K562 (cell line): Measurements from ENCODE around the gene BNIPL. TPM values are rescaled to one million over a fixed set of nuclear protein-coding genes. Genes with fewer than 3 reads are reported as not detected.
A peak's percentile ranks its signal among the peaks of the same experiment; 100 is the strongest.

Experiments
- BMI1 ChIP-seq: fragments of 150-350 bp; IDR thresholded peaks from 2 replicates; pipeline ENCODE4 v1.6.1; 2014; ENCODE audit warnings: low read length
- CBX2 ChIP-seq: fragments of 200-600 bp; sonication (generic); IDR thresholded peaks from one replicate; pipeline ENCODE4 v1.6.1; 2012; ENCODE audit warnings: mild to moderate bottlenecking, low read length, inconsistent platforms; ENCODE audit not compliant: insufficient read depth, poor library complexity, severe bottlenecking
- CHD4 ChIP-seq: fragments of 200-600 bp; sonication (generic); IDR thresholded peaks from 3 replicates; pipeline ENCODE4 v1.6.1; 2012; ENCODE audit warnings: low read depth, mild to moderate bottlenecking, mixed read lengths, low read length, inconsistent platforms; ENCODE audit not compliant: insufficient read depth, insufficient replicate concordance, poor library complexity, severe bottlenecking
- HCFC1 ChIP-seq: IDR thresholded peaks from 2 replicates; pipeline ENCODE4 v1.6.1; 2012; ENCODE audit warnings: low read depth, low read length, improper control_type of control experiment
- HNRNPLL ChIP-seq: fragments of 200-400 bp; formaldehyde crosslinking; IDR thresholded peaks from 2 replicates; pipeline ENCODE4 v1.6.1; 2017; ENCODE audit warnings: low read length, low read depth, mild to moderate bottlenecking; ENCODE audit not compliant: poor library complexity, severe bottlenecking
- MCM2 ChIP-seq: fragments of 450-650 bp; IDR thresholded peaks from 2 replicates; pipeline ENCODE4 v1.6.1; 2017; ENCODE audit warnings: low read depth, mild to moderate bottlenecking
- MTA3 ChIP-seq: fragments of 450-650 bp; formaldehyde crosslinking; IDR thresholded peaks from 2 replicates; pipeline ENCODE4 v1.6.1; 2017; ENCODE audit warnings: mild to moderate bottlenecking, borderline replicate concordance
- NCOA2 ChIP-seq, 2 experiments: fragments of 450-650 bp; IDR thresholded peaks; 2 replicates each; pipeline ENCODE4 v1.6.1; 2018; ENCODE audit warnings: mild to moderate bottlenecking in 2 of 2, moderate library complexity in 1 of 2; ENCODE audit not compliant: partially characterized antibody in 2 of 2
- PTTG1 ChIP-seq: fragments of 450-650 bp; IDR thresholded peaks from 2 replicates; pipeline ENCODE4 v1.6.1; 2016; ENCODE audit warnings: low read depth, mild to moderate bottlenecking, missing genetic modification characterization, missing compliant biosample characterization
- RBM34 ChIP-seq: fragments of 200-400 bp; formaldehyde crosslinking; IDR thresholded peaks from 2 replicates; pipeline ENCODE4 v1.6.1; 2018; ENCODE audit warnings: low read length, borderline replicate concordance; ENCODE audit not compliant: insufficient read depth
- TCF3 ChIP-seq: sonication (generic); formaldehyde crosslinking; IDR thresholded peaks from 2 replicates; pipeline ENCODE4 v1.4.0; 2020; ENCODE audit warnings: mild to moderate bottlenecking, missing genetic modification reagents
- ZKSCAN3 ChIP-seq: fragments of 250-450 bp; sonication (Bioruptor Pico); IDR thresholded peaks from 2 replicates; pipeline ENCODE4 v1.4.0; 2020
- ZNF143 ChIP-seq: sonication (generic); formaldehyde crosslinking; IDR thresholded peaks from 2 replicates; pipeline ENCODE4 v1.9.0; 2022; ENCODE audit warnings: mild to moderate bottlenecking, missing genetic modification reagents
- ZNF165 ChIP-seq: fragments of 250-450 bp; sonication (Bioruptor Pico); IDR thresholded peaks from 2 replicates; pipeline ENCODE4 v1.4.0; 2020; ENCODE audit warnings: borderline replicate concordance
- ZNF224 ChIP-seq: sonication (generic); formaldehyde crosslinking; IDR thresholded peaks from 2 replicates; pipeline ENCODE4 v1.8.0; 2022; ENCODE audit warnings: mild to moderate bottlenecking, missing genetic modification reagents
- polyA plus RNA-seq, 8 experiments: library from polyadenylated mRNA; depleted of rRNA in 4 of 8; stranded (reverse) in 5 of 8; unstranded in 3 of 8; fragments of >200 nt; fragmentation: Nextera tagmentation in 2 of 8; fragmentation: Illumina TruSeq in 1 of 8; extraction: Ambion mirVana in 2 of 8; extraction: Trizol in 1 of 8; gene quantifications; 2 replicates each; pipeline versions ENCODE4 v1.2.1 to v1.2.3, GENCODE V29; 2011 to 2014; ENCODE audit warnings: inconsistent platforms in 1 of 8, missing spikeins in 1 of 8
- total RNA-seq, 7 experiments: library from RNA; depleted of rRNA in 6 of 7; stranded (reverse); fragments of >200 nt in 6 of 7; fragmentation: Illumina TruSeq in 2 of 7; extraction: Trizol in 2 of 7; gene quantifications; 2 replicates each; pipeline versions ENCODE4 v1.2.1 to v1.2.3, GENCODE V29; 2011 to 2021; ENCODE audit warnings: low replicate concordance in 1 of 7
- TF ChIP-seq, protein P1 (sequence below): IDR thresholded peaks from 3 replicates; pipeline ENCODE4 v1.6.1; 2011; ENCODE audit warnings: borderline replicate concordance, mild to moderate bottlenecking, moderate library complexity; ENCODE audit not compliant: insufficient read length; ENCODE audit errors: extremely low read depth
- TF ChIP-seq, protein P2 (sequence below), 2 experiments: fragments of 450-650 bp in 1 of 2; sonication (generic) in 1 of 2; formaldehyde crosslinking in 1 of 2; IDR thresholded peaks in 1 of 2; conservative IDR thresholded peaks in 1 of 2; 2 replicates each; pipeline versions ENCODE4 v1.6.1 to v1.8.1; 2016 to 2023; ENCODE audit warnings: mild to moderate bottlenecking in 2 of 2, moderate library complexity in 2 of 2, inconsistent platforms in 1 of 2, missing genetic modification reagents in 1 of 2
- TF ChIP-seq, protein P3 (sequence below): fragments of 250-450 bp; sonication (Bioruptor Pico); IDR thresholded peaks from 2 replicates; pipeline ENCODE4 v1.8.0; 2022; ENCODE audit warnings: inconsistent platforms
- TF ChIP-seq, protein P4 (sequence below): fragments of 450-650 bp; IDR thresholded peaks from 2 replicates; pipeline ENCODE4 v1.6.1; 2014; ENCODE audit warnings: low read depth, mild to moderate bottlenecking, moderate library complexity, borderline replicate concordance

BNIPL gene
- total and polyA plus RNA-seq, 9 of the 15 experiments (the other 6 are each of a cell fraction or from before 2014, with no cell fraction given): 0.08 to 1.4 (median 0.68) TPM

DNA sequence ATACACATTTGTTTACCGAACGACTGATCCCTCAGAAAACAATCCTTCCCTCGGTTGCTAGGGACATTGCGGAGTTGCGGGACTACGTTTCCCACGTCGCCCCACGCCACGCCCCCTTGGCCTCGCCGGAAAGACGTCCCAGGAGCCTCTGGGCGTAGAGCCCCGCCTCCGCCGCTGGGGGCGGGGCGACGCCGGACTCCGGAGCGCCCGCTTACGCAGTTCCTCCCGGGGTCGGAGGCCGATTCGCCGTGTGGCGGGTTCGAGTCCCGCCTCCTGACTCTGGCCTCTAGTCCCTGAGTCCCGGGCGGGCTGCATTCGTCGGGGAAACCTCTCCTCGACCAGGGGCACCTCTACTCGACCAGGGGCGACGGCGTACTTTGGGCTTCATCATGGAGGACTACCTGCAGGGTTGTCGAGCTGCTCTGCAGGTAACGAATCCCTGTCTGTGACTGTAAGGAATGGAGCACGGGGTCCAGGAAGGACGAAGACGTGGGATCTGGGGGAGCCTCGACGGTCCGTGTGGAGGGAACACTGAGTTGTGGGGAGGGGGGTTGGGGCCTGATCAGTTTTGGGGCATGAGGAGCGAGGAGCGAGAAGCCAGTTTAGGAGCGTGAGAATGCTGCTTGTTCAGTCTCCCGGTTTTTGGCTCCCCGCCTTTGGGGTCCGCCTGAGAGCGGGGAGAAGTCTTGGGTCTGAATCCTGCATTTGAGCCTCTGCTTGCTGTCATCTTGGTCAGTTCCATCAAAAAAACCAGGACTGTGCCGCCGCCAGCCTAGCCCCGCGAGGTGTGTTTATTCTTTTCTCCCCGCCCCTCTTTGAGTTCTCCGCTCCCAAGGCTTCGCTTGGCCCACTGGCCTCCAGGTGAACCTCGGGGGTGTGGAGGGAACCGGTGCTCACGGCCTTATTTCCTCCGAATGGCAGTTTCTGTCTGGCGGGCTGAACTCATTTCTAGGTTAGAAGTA is 27.9 kb upstream of the BNIPL start, which contains the start of gene PRUNE1 (continued):
- TF ChIP-seq RBM34: no peak
- TF ChIP-seq PTTG1 (tag): no peak
- TF ChIP-seq TCF3: no peak
- no peak for TF ChIP-seq NCOA2 (IDR thresholded peaks at IDR 0.05; ENCODE audit: partially characterized antibody in 2 of 2)
- TF ChIP-seq HCFC1: peak; percentile 94
- TF ChIP-seq, protein P1, sequence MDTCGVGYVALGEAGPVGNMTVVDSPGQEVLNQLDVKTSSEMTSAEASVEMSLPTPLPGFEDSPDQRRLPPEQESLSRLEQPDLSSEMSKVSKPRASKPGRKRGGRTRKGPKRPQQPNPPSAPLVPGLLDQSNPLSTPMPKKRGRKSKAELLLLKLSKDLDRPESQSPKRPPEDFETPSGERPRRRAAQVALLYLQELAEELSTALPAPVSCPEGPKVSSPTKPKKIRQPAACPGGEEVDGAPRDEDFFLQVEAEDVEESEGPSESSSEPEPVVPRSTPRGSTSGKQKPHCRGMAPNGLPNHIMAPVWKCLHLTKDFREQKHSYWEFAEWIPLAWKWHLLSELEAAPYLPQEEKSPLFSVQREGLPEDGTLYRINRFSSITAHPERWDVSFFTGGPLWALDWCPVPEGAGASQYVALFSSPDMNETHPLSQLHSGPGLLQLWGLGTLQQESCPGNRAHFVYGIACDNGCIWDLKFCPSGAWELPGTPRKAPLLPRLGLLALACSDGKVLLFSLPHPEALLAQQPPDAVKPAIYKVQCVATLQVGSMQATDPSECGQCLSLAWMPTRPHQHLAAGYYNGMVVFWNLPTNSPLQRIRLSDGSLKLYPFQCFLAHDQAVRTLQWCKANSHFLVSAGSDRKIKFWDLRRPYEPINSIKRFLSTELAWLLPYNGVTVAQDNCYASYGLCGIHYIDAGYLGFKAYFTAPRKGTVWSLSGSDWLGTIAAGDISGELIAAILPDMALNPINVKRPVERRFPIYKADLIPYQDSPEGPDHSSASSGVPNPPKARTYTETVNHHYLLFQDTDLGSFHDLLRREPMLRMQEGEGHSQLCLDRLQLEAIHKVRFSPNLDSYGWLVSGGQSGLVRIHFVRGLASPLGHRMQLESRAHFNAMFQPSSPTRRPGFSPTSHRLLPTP: peak; percentile 99
- TF ChIP-seq HNRNPLL: peak; percentile 90
- TF ChIP-seq ZNF224 (CRISPR knock-in tag): no peak
- peak; percentile 72; the same call in 1 of the 2 replicates for TF ChIP-seq MTA3
- TF ChIP-seq ZNF143 (CRISPR knock-in tag): peak; percentile 84
- TF ChIP-seq, protein P2, sequence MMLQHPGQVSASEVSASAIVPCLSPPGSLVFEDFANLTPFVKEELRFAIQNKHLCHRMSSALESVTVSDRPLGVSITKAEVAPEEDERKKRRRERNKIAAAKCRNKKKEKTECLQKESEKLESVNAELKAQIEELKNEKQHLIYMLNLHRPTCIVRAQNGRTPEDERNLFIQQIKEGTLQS (IDR thresholded peaks at IDR 0.05): no peak
- TF ChIP-seq, protein P2 (CRISPR knock-in tag; conservative IDR thresholded peaks at IDR 0.05): no peak
- TF ChIP-seq, protein P3, sequence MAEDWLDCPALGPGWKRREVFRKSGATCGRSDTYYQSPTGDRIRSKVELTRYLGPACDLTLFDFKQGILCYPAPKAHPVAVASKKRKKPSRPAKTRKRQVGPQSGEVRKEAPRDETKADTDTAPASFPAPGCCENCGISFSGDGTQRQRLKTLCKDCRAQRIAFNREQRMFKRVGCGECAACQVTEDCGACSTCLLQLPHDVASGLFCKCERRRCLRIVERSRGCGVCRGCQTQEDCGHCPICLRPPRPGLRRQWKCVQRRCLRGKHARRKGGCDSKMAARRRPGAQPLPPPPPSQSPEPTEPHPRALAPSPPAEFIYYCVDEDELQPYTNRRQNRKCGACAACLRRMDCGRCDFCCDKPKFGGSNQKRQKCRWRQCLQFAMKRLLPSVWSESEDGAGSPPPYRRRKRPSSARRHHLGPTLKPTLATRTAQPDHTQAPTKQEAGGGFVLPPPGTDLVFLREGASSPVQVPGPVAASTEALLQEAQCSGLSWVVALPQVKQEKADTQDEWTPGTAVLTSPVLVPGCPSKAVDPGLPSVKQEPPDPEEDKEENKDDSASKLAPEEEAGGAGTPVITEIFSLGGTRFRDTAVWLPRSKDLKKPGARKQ (CRISPR knock-in tag): no peak
- no peak for TF ChIP-seq ZKSCAN3 (CRISPR knock-in tag)
- TF ChIP-seq, protein P4, sequence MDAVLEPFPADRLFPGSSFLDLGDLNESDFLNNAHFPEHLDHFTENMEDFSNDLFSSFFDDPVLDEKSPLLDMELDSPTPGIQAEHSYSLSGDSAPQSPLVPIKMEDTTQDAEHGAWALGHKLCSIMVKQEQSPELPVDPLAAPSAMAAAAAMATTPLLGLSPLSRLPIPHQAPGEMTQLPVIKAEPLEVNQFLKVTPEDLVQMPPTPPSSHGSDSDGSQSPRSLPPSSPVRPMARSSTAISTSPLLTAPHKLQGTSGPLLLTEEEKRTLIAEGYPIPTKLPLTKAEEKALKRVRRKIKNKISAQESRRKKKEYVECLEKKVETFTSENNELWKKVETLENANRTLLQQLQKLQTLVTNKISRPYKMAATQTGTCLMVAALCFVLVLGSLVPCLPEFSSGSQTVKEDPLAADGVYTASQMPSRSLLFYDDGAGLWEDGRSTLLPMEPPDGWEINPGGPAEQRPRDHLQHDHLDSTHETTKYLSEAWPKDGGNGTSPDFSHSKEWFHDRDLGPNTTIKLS: peak; percentile 64; the same call in 1 of the 2 replicates
- TF ChIP-seq BMI1: no peak
- TF ChIP-seq MCM2: no peak
- TF ChIP-seq CBX2: no peak
- no peak for TF ChIP-seq CHD4
- no peak for TF ChIP-seq ZNF165 (CRISPR knock-in tag)
